KBM-7 (cell line): ENCODE measurements around the gene IQSEC1.
A peak's percentile ranks its signal among the peaks of the same experiment; 100 is the strongest.

Experiments
- DNase-seq: peaks from one replicate; pipeline ENCODE4 v3.0.0-alpha.2; 2015
- in situ Hi-C: fragments of 300-500 bp; cut with MboI; formaldehyde crosslinking; loops from 2 replicates; pipeline ENCODE4 v1.14.3; 2020; ENCODE audit warnings: low sequenced_read_pairs, low pct_unique_long_range_greater_than_20kb, mixed read lengths

The IQSEC1 gene

DNA sequence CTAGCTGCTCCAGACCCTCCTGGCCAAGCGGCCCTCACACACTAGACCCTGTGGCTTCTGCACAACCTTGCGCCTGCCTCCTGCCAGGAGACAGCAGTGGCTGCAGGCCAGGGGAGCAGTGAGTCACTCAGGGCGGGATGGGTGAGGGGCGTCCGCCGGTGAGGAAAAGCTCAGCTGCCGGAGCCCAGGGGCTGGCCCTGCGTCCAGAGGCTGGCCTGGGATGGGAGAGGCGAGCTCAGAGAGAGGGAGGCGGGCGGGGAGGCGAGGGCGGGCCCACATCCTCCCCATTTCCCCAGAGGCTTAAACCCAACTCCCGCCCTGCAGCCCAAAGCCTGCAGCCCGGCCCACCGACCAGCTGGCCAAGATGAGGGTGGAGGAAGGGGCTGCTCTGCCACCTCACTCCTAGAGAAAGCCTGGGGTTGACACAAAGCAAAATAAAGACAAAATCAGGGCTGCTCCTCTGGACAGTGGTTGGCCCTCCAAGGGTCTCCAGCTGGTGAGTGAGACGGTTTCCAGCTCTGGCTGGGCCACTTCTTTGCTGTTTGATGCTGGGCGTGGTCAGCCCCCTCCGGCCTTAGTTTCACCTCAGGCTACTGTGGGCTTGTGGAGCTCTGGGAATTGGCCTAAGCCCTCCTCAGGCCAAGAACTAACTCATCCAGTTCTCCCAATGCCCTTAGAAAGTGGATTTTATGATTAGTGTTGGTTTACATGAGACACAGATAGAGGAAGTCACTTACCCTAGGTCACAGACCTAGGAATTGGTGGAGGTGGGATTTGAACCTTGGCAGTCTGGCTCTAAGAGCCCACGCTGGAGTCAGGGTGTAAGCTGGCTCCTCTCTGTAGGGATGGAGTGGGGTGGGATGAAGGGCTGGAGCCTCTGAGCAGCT, 50.6 kb downstream of the IQSEC1 start:
- in situ Hi-C loops: no loop called here
- no peak for DNase-seq

- in situ Hi-C loops: no loop called here
- DNase-seq: no peak
Observed at GRCh38 chr3:13021141-13022114, 51.8 kb downstream of the IQSEC1 start.

- in situ Hi-C loops: no loop called here
Observed at GRCh38 chr3:13020159-13020750, 53.0 kb downstream of the IQSEC1 start.

DNA sequence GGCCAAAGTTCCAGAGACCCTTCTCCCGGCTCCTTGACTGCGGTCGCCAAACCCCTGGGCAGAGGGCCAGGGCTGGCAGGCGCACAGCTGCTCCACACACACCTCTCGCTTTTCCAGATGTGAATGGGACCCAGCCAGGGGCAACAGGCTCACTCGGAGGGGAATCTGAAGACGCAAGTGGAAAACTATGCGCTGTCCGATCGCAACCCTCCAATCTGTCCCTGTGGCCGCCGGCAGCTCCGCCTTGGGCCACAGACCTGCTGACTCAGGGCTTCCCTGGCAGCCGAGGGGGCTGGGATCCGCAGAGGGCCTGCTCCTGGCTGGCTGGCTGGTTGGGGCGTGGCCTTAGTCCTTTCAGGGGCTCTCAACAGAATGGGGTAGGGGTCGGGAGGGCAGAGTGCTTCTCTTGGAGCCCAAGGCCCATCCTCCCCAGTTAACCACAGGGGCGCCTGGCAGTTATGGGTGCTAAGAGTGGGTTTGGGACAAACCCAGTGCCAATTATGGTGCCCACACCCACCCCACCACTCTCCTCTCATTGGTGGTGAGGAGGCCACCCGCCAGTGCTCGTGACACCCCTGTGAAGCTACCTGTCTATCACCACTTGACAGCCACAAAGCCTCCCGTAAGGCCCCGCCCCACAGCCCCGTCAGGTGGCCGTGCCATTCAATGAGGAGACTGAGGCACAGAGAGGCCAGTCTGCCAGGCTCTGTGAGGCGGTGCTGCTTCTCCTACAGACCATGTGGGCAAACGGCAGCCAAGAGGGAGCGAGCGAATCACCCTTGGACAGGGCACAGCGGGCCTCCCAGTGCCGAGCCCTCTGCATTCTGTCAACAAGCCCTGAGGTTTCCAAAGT, 53.8 kb downstream of the IQSEC1 start:
- no peak for DNase-seq
- in situ Hi-C loops: no loop called here

More at GRCh38 chr3:13020159-13020750, 53.0 kb downstream of the IQSEC1 start:
- no peak for DNase-seq

- no peak for DNase-seq
- in situ Hi-C loops: no loop called here
Observed at GRCh38 chr3:13018561-13019242, 54.5 kb downstream of the IQSEC1 start.

DNA sequence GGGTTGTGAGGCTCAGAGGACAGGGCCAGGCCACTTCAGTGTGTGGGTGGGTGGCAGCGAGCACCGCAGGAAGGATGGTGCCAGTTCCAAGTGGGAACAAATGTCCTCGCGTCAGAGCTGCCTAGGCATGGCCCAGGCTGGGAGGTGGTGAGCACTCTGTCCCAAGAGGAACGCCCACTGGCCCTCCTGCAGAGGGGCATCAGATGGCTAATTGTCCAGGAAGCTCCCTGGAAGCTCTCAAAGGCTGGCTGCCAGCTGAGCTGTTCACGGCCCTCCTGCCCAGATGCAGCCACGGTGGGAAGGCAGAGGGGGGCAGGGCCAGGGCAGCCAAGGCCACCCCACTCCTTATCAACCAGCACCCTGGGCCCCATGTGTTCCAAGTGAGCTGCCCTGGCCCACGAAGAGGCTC, 55.2 kb downstream of the IQSEC1 start:
- in situ Hi-C loops: no loop called here
- no peak for DNase-seq

- in situ Hi-C loops: no loop called here
- no peak for DNase-seq
Observed at GRCh38 chr3:13017361-13018042, 55.7 kb downstream of the IQSEC1 start.

GRCh38 chr3:13016721-13017255, 56.4 kb downstream of the IQSEC1 start:
- in situ Hi-C loops: no loop called here
- DNase-seq: no peak

DNA sequence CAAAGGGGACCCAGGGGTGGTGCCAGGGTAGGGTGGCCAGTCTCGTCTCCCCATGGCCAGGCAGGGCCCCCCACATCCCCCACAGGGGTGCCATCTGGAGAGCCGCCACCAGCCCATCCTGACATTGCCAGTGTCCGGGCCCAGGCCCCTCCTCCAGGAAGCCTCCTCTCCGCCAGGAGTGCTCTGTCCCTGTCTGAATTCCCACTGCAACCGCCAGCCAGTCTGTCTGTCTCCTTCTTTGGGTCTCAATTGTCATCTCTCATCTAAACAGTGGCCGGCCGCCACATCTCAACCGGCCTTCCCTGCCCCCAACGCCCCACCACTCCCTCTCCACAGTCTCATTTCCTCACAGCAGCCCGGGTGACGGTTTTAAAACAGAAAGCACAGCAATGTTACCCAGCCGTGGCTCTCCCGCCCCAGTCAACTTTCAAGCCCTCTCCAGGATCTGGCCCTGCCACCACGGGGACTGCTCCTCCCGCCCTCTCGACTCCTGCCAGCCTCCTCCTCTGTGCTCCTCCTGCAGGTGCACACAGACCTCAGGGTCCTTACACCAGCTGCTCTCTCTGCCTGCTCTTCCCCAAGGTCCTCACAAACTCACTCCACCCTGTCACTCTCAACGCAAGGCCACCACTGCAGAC, 57.0 kb downstream of the IQSEC1 start:
- in situ Hi-C loops: no loop called here
- DNase-seq: peak; percentile 57

- peak; percentile 31 for DNase-seq
- in situ Hi-C loops: no loop called here
Observed at GRCh38 chr3:13015286-13016082, 57.7 kb downstream of the IQSEC1 start.

DNA sequence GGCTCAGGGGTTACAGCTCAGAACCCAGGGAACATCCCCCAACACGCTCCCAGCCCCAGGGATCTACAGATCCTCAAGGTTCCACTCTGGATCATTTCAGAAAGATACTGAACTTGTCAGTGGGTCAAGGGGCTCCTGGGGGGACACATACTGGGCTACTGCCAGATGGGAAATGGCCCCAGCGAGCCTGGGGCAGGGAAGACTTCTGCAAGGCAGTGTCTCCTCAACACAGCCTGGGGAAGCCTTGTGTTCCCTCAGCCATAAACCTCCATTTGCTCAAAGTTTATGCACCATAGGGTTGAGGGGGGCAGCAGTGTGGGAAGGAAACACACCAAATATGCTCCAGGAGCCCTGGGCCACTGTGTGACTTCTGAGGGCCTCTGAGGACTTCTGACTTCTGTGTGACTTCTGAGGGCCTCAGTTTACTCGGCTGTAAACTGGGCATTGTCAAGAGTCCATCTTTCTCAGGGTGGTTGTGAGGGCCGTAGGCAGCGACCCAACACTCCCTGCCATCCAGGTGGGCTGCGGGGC, 58.4 kb downstream of the IQSEC1 start:
- in situ Hi-C loops: no loop called here
- no peak for DNase-seq

DNA sequence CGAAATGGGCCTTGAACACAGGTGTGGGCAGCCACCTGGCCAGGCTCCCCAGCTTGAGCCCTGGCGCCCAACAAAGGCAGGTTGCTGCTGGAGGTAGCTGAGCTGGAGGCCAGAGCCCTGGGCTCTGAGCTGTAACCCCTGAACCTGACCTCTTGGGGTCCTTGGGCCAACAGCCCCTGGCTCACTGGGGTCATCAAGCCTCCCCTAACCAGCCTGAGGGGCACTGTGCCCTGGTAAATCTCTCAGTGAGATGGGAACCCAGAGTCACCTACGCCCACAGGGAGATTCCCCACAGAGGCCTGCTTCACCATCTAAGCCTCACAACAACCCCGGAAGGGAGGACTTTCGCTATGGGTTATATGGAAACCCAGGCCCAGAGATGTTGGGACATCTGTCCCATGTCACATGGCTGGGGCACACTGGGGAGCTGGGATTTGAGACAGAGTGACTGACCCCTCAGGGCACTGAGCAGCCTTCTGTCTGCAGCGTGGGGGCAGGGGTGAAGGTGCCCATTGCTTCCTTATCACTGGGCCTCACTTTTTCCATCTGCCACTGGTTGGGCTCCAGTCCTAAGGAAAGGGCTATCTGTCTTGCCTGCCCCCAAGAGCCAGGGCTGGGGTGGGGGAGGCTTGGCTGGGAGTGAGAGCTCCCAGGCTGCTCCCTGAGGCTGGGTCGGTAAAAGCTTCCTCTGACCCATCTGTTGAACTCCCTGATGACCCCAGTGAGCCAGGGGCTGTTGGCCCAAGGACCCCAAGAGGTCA, 59.1 kb downstream of the IQSEC1 start:
- no peak for DNase-seq
- in situ Hi-C loops: no loop called here

DNA sequence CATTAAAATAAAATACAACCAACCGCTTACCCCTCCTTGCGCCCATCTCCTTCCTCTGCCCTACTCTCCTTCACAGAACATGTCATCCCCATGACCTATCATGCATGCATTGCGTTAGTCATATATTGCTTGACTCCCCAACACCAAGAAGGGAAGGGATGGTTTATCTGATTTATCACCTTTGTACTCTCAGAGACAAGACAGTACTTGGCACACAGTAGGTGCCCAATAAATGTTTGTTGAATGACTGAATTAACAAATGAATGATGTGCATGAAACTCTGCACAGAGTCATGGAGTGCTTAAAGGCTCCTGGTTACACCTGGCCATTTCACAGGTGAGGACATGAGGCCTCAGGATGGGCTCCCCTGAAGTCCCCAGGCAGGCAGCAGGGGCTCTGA, 59.7 kb downstream of the IQSEC1 start:
- DNase-seq: no peak
- in situ Hi-C loops: no loop called here

- in situ Hi-C loops: no loop called here
- no peak for DNase-seq
Observed at GRCh38 chr3:13013151-13013561, 60.1 kb downstream of the IQSEC1 start.

DNA sequence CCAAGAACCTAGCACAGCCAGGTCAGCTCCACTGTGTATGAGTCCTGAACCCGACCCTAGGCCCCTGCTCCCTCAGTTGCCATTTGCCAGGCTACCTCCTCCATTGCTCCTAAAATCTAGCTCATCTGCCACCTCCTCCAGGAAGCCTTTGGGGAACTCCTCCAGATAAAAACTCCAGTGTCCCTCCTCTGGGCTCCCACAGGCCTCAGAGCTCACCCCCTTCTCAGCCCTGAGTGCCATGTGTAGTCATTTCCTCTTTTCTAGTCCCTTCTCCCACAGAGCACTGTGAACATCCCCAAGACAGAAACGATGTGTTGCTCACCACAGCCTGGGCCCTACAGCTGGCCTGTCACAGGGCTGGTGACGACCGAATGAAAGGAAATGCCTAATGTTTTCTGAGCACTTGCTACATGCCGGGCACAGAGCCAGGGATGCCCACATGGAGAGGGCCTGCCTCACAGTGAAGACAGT, 61.0 kb downstream of the IQSEC1 start:
- peak; percentile 92 for DNase-seq
- in situ Hi-C loops: no loop called here
